ENCODE results near the gene VGLL4. TPM values are rescaled to one million over a fixed set of nuclear protein-coding genes. Genes with fewer than 3 reads are reported as not detected.
A peak's percentile ranks its signal among the peaks of the same experiment; 100 is the strongest.
"Not testable (repeated sequence)": the region's sequence is repeated elsewhere in the genome, so short reads cannot be mapped to it uniquely, and the experiment has no call there.

Gene VGLL4
- total RNA-seq, 1 donor from 2014 or later, result 141 TPM

DNA sequence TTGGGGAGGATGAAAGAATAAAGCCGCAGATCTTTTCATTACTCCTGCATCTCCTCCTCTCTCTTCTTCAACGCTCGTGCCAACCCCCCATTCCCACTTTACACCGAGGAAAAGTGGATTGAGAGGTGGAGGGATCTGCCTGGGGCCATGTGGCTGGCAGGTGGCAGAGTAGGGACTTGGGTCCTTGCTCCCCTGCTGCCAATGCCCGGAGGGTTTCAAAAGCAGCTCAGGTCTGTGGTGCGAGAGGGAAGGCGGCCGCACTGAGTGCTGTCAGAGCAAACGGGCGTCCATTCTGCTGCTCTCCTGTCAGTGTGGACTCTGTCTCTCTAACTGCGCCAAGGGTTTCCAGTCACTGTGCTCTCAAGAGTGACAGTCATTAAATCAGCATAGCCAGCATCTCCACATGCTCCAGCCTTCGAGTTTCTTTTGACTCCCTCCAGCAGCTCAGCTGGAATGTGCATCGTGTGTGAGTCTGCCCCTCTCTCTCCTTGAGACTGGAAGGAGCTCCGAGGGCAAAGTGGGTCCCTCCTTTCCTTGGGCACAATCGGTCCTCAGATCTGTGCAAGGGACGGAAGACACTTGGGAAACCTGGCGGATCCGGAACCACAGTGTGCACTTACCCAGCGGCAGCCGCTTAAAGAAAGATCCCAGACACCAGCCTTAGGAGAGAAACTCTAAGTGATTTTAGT is 68.6 kb downstream of the VGLL4 start:
- Mint-ChIP-seq H3K27me3 (ENCODE audit: low read depth) (no peaks in the 10 kb centered on the region), H3K27ac (ENCODE audit: unreplicated experiment) (peak overlapping the region; percentile 93), H3K9me3 (ENCODE audit: low read depth) (no peaks in the 10 kb centered on the region), H3K36me3 (ENCODE audit: low read depth) (peaks cover 34% of the 10 kb centered on the region), H3K4me1 (ENCODE audit: low read depth) (peaks cover 75% of the 10 kb centered on the region), H3K4me3 (ENCODE audit: unreplicated experiment) (no peak overlapping the region)
- no peak for DNase-seq (ENCODE audit: low spot score)
- TF ChIP-seq, protein P1, sequence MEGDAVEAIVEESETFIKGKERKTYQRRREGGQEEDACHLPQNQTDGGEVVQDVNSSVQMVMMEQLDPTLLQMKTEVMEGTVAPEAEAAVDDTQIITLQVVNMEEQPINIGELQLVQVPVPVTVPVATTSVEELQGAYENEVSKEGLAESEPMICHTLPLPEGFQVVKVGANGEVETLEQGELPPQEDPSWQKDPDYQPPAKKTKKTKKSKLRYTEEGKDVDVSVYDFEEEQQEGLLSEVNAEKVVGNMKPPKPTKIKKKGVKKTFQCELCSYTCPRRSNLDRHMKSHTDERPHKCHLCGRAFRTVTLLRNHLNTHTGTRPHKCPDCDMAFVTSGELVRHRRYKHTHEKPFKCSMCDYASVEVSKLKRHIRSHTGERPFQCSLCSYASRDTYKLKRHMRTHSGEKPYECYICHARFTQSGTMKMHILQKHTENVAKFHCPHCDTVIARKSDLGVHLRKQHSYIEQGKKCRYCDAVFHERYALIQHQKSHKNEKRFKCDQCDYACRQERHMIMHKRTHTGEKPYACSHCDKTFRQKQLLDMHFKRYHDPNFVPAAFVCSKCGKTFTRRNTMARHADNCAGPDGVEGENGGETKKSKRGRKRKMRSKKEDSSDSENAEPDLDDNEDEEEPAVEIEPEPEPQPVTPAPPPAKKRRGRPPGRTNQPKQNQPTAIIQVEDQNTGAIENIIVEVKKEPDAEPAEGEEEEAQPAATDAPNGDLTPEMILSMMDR (IDR thresholded peaks at IDR 0.05), result no peak

DNA sequence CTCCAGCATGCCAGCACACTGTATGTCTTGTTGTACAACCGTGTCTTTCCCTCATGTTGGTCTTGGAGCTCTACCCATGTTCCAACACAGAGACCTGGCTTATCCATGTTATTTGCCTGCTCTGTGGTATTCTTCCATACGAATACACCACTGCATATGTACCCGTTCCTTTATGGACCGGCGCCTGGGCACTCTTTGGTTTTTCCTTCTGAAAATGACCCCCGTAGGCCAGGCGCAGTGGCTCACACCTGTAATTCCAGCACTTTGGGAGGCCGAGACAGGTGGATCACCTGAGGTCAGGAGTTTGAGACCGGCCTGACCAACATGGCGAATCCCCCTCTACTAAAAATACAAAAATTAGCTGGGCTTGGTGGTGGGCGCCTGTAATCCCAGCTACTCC is 71.1 kb downstream of the VGLL4 start:
- H3K4me1 Mint-ChIP-seq (ENCODE audit: low read depth), result peaks cover 81% of the 10 kb centered on the region
- H3K27ac Mint-ChIP-seq (ENCODE audit: unreplicated experiment), result peak overlapping the region; percentile 69
- DNase-seq (ENCODE audit: low spot score); H3K27me3 Mint-ChIP-seq (ENCODE audit: low read depth); H3K4me3 Mint-ChIP-seq (ENCODE audit: unreplicated experiment); H3K9me3 Mint-ChIP-seq (ENCODE audit: low read depth): not testable (repeated sequence)
- H3K36me3 Mint-ChIP-seq (ENCODE audit: low read depth), result peaks cover 25% of the 10 kb centered on the region

DNA sequence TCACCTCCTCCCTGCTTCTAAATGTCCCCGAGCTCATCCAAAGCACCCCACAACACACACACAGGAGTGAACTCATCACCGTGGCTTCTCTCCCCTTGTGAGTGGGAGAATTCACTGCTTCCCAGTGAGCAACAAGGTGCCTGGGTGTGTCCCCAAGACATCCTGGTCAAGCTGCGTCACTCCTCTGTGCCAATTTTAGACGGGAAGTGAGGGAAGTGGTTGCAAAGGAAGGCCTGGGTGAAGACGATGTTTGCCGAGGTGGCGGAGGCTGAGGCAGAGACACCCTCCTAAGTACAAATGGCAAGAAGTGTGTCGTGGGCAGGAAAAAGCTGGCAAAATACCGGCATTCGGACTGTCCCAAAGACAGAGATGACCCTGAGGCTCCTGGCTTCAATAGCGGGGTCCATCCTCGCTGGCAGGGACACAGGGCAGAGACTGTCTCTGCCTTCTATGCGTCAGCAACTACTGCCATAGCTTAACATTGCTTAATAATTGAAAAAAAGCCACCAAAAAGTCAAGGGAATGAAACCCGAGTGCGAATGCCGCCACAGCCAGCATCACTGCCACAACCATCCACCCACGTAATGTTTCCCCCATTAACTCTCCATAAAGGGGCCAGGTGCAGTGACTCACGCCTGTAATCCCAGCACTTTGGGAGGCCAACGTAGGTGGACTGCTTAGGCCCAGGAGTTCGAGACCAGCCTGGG is 72.8 kb downstream of the VGLL4 start:
- H3K27me3 Mint-ChIP-seq (ENCODE audit: low read depth), result no peaks in the 10 kb centered on the region
- H3K27ac Mint-ChIP-seq (ENCODE audit: unreplicated experiment), result peak overlapping the region; percentile 99
- TF ChIP-seq, protein P1 (IDR thresholded peaks at IDR 0.05), result no peak
- peaks cover 81% of the 10 kb centered on the region for H3K4me1 Mint-ChIP-seq (ENCODE audit: low read depth)
- no peaks in the 10 kb centered on the region for H3K9me3 Mint-ChIP-seq (ENCODE audit: low read depth)
- no peak overlapping the region for H3K4me3 Mint-ChIP-seq (ENCODE audit: unreplicated experiment)
- peaks cover 37% of the 10 kb centered on the region for H3K36me3 Mint-ChIP-seq (ENCODE audit: low read depth)
- DNase-seq (ENCODE audit: low spot score), result no peak

DNA sequence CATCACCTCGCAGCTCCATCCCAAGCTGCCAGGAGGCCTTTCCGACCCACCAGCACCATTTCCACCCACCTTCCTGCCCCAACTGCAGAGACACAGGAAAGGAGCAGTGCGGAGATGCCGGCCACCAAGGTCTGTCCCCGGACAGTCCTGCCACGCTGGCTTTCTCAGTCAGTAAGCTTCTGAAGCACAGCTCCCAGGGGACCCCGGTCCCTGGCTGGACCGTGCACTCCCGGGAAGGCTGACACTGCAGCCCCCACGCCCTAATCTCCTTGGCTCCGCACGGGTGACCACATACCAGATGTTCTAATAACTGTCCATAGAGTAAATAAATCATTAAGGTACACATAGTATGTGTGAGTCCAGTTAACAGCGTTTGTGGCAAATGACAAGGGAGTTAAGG is 73.5 kb downstream of the VGLL4 start:
- Mint-ChIP-seq H3K9me3 (ENCODE audit: low read depth) (no peaks in the 10 kb centered on the region), H3K4me3 (ENCODE audit: unreplicated experiment) (no peak overlapping the region), H3K4me1 (ENCODE audit: low read depth) (peaks cover 81% of the 10 kb centered on the region), H3K36me3 (ENCODE audit: low read depth) (peaks cover 39% of the 10 kb centered on the region), H3K27ac (ENCODE audit: unreplicated experiment) (peak overlapping the region; percentile 99), H3K27me3 (ENCODE audit: low read depth) (no peaks in the 10 kb centered on the region)
- DNase-seq (ENCODE audit: low spot score), result no peak
- TF ChIP-seq, protein P1 (IDR thresholded peaks at IDR 0.05), result no peak

DNA sequence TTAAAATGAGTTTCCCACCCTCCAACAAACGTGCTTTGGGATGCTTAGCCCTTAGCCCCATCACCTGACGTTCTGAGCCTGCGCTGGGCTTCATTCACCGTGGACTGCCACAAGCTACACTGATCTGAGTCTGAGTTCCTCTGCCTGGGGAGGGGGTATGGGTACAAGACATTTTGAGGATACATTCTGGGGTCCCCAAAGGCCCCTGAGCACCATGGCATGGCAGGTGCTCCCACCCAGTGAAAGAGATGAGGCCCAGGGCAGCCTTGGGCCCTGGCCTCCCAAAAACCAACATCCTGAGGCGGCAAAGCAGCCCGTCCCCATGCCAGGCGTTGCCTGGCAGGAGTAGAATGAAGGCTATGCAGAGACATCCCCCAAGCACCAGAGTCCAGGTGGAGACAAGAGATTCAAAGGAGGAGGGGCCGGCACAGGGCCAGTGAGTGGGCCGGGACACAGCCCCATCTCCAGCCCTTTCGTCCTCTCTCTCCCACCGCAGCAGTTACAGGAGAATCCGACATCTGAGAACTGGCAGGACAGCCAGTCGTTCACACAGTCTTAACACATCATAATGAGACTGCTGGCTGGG is 74.5 kb downstream of the VGLL4 start:
- Mint-ChIP-seq H3K27ac (ENCODE audit: unreplicated experiment) (peak overlapping the region; percentile 99), H3K4me3 (ENCODE audit: unreplicated experiment) (peak overlapping the region; percentile 75)

More for the DNA sequence above, 74.5 kb downstream of the VGLL4 start:
- peaks cover 76% of the 10 kb centered on the region for H3K4me1 Mint-ChIP-seq (ENCODE audit: low read depth)
- DNase-seq (ENCODE audit: low spot score), result no peak
- no peaks in the 10 kb centered on the region for H3K9me3 Mint-ChIP-seq (ENCODE audit: low read depth)
- H3K27me3 Mint-ChIP-seq (ENCODE audit: low read depth), result no peaks in the 10 kb centered on the region
- TF ChIP-seq, protein P1 (IDR thresholded peaks at IDR 0.05), result no peak
- peaks cover 35% of the 10 kb centered on the region for H3K36me3 Mint-ChIP-seq (ENCODE audit: low read depth)
